ENCODE measurements around the gene BICC1. TPM values are rescaled to one million over a fixed set of nuclear protein-coding genes. Genes with fewer than 3 reads are reported as not detected.

Gene BICC1
- total RNA-seq, 1 experiment from 2014 or later: not detected

GRCh38 chr10:58712141-58712540 is 199.5 kb downstream of the BICC1 start:
- ChIA-PET CTCF (interaction anchor here (1.9 kb wide), 1 partner anchor 181 kb away, joined by 5 read pairs; no protein-coding TSS in a partner anchor), POLR2A (no interaction called here), RAD21 (ENCODE audit: low non-redundant PET in 1 of 2, low total read pairs in 2 of 2, uncharacterized antibody in 2 of 2, unreplicated experiment in 2 of 2) (interaction anchor here in 1 of 2 experiments (0.5 to 0.6 kb wide), 2 partner anchors 234 to 905 kb away, joined by 3 to 6 read pairs; no protein-coding TSS in a partner anchor)
- H3K4me2 ChIP-seq (ENCODE audit: low read length): no peak overlapping the region
- BruUV-seq (replicated peaks): no TSS peak
- H2AFZ ChIP-seq (ENCODE audit: low read depth, low read length, poor library complexity, severe bottlenecking): no peak overlapping the region
- H3K4me1 ChIP-seq (ENCODE audit: control insufficient read depth in 1 of 2, insufficient read depth in 2 of 2, low read length in 2 of 2): no peaks in the 10 kb centered on the region
- H3K27ac ChIP-seq (ENCODE audit: low read depth, low read length): no peak overlapping the region
- intact Hi-C loops (cut with micrococcal nuclease): no loop called here
- H3K36me3 ChIP-seq (ENCODE audit: control insufficient read depth in 1 of 2, insufficient read depth in 2 of 2, low read length in 2 of 2): no peaks in the 10 kb centered on the region
- no peak overlapping the region for H3K9ac ChIP-seq (ENCODE audit: low read length)
- H3K79me2 ChIP-seq (ENCODE audit: insufficient read depth, low read length): no peaks in the 10 kb centered on the region
- TF ChIP-seq POLR2A (IDR thresholded peaks at IDR 0.05; ENCODE audit: borderline replicate concordance, extremely low read depth, insufficient read depth, insufficient read length) (no peak), EZH2 (IDR thresholded peaks at IDR 0.05) (no peak), MAX (IDR thresholded peaks at IDR 0.05) (no peak), POLR2AphosphoS5 (IDR thresholded peaks at IDR 0.05; ENCODE audit: low read depth, low read length) (no peak), YY1 (IDR thresholded peaks at IDR 0.05; ENCODE audit: extremely low read depth, insufficient replicate concordance, low read depth, low read length) (no peak), ELF1 (IDR thresholded peaks at IDR 0.05; ENCODE audit: borderline replicate concordance, low read depth) (no peak), CEBPB (IDR thresholded peaks at IDR 0.05; ENCODE audit: low read depth) (no peak), ZBTB33 (IDR thresholded peaks at IDR 0.05; ENCODE audit: extremely low read depth, insufficient replicate concordance, low read length) (no peak), ZFX (IDR thresholded peaks at IDR 0.05) (no peak), SIN3A (IDR thresholded peaks at IDR 0.05; ENCODE audit: low read depth) (no peak), JUND (IDR thresholded peaks at IDR 0.05) (no peak), REST (IDR thresholded peaks at IDR 0.05; ENCODE audit: low read depth) (no peak), TCF7L2 (IDR thresholded peaks at IDR 0.05; ENCODE audit: borderline replicate concordance, extremely low read depth, insufficient read depth, insufficient read length) (no peak), ZNF274 (IDR thresholded peaks at IDR 0.05; ENCODE audit: low read depth, low read length) (no peak), CBX3 (IDR thresholded peaks at IDR 0.05; ENCODE audit: low read depth) (no peak), SRF (IDR thresholded peaks at IDR 0.05; ENCODE audit: low read depth) (no peak)
- TF ChIP-seq, protein P1, sequence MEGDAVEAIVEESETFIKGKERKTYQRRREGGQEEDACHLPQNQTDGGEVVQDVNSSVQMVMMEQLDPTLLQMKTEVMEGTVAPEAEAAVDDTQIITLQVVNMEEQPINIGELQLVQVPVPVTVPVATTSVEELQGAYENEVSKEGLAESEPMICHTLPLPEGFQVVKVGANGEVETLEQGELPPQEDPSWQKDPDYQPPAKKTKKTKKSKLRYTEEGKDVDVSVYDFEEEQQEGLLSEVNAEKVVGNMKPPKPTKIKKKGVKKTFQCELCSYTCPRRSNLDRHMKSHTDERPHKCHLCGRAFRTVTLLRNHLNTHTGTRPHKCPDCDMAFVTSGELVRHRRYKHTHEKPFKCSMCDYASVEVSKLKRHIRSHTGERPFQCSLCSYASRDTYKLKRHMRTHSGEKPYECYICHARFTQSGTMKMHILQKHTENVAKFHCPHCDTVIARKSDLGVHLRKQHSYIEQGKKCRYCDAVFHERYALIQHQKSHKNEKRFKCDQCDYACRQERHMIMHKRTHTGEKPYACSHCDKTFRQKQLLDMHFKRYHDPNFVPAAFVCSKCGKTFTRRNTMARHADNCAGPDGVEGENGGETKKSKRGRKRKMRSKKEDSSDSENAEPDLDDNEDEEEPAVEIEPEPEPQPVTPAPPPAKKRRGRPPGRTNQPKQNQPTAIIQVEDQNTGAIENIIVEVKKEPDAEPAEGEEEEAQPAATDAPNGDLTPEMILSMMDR (IDR thresholded peaks at IDR 0.05 in 2 of 3, conservative IDR thresholded peaks at IDR 0.05 in 1 of 3; ENCODE audit: borderline replicate concordance in 1 of 3, insufficient read depth in 1 of 3, low read depth in 2 of 3, low read length in 2 of 3): no peak
- TF ChIP-seq, protein P2, sequence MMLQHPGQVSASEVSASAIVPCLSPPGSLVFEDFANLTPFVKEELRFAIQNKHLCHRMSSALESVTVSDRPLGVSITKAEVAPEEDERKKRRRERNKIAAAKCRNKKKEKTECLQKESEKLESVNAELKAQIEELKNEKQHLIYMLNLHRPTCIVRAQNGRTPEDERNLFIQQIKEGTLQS (IDR thresholded peaks at IDR 0.05): no peak
- H3K4me3 ChIP-seq (replicated peaks in 1 of 2; ENCODE audit: low read depth in 1 of 2, low read length in 2 of 2): no peak overlapping the region
- DNase-seq (ENCODE audit: low read depth, low spot score): no peak
- no peaks in the 10 kb centered on the region for H3K9me2 ChIP-seq (ENCODE audit: insufficient read depth)
- no peaks in the 10 kb centered on the region for H3K9me3 ChIP-seq (ENCODE audit: control insufficient read depth in 1 of 2, insufficient read depth in 1 of 2, low read depth in 1 of 2, low read length in 2 of 2)
- peaks cover 10% of the 10 kb centered on the region; the same call in 1 of the 2 replicates for H3K27me3 ChIP-seq (ENCODE audit: insufficient read depth, low read length)
- no peak for ATAC-seq
- no peaks in the 10 kb centered on the region for H4K20me1 ChIP-seq (ENCODE audit: insufficient read depth)
